NCI-H1694 (cell line): ENCODE results near the gene PNPLA2.

Experiments
- DNase-seq: peaks from one replicate; lab custom pipeline; 2025; lab: John Stamatoyannopoulos, UW

PNPLA2 gene, protein sequence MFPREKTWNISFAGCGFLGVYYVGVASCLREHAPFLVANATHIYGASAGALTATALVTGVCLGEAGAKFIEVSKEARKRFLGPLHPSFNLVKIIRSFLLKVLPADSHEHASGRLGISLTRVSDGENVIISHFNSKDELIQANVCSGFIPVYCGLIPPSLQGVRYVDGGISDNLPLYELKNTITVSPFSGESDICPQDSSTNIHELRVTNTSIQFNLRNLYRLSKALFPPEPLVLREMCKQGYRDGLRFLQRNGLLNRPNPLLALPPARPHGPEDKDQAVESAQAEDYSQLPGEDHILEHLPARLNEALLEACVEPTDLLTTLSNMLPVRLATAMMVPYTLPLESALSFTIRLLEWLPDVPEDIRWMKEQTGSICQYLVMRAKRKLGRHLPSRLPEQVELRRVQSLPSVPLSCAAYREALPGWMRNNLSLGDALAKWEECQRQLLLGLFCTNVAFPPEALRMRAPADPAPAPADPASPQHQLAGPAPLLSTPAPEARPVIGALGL

GRCh38 chr11:818396-819128 is at the start of gene PNPLA2:
TSS of gene PNPLA2 (plus strand) at chr11:818914. CDS start at chr11:819719, 805 bp downstream.
- DNase-seq = no peak

DNA sequence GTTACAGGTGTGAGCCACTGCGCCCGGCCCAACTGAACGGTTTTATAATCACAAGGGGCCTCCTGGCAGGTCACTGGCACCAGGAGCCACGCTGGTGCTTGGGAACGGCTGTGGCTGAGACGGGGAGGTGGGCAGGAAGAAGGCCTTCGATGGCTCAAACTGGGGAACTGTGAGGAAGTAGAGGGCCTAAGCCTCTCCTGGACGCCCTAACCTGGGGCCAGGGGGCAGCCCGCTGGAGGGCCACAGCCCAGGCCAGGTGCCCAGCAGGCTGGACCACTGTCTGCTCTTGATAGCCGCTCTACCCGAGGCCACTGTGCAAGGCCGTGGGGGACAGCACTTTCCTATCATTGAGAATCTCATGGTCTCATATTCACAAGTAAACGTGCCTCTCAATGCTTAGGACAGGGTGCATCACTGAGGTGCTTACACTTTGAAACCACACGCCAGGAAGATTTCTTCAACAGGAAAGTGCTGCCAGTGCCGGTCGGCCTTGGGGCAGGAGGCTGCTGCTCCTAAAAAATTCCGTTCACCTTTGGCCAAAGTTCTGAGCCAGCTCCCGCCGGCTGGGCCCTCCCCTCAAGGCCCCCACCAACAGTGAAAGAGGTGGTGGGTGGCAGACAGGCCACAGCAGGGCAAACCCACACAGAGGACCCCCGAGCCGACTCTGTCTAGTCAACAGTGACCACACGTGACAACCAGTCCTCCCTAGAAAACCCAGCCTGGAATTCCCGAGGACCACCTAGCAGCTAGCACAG is 48.6 kb upstream of the PNPLA2 start:
- DNase-seq = no peak

DNA sequence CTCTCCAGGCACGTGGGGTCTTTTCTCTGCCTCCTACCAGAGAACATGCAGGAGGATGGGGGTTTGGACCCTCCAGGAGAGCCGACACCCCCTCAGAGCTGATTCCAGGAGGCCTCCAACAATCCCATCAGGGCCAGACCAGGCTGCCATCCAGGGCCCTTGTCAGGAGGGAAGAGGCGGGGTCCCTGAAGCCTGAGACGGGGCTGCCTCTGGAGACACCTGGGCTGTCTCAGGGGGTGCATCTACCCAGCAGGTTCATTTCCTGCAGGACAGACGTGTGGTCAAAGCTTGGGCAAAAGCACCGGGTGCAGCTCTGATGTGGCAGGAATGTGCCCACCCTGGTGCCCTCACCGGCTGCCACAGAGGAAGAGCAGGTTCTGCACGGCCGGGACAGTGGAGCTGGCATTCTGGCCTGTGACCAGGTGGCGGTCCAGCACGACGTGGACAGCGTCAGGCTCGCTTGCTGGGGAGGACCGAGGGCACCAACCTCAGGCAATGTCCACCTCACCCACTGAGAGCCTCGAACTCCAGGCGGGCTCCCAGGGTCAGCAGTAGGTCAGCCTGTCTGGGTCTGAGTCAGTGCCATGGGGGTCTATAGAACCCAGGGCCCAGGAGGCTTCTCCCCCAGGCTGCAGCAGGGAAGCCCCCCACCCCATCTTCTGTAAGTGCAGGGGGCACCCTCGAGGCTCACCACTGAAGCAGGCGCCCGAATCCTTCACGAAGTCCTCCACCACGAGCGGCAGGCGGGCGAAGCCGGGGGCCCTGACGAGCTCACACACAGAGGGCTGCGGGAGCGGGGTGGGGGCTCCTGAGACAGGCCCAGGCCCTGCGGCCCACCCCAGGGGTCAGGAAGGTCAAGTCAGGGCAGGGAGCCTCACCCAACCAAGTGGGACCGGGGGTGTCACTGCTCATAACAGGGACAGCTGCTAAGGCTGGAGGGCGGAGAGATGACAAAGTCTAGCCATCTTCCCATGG is 47.8 kb upstream of the PNPLA2 start:
- no peak for DNase-seq

GRCh38 chr11:771617-772204 is 47.0 kb upstream of the PNPLA2 start:
- DNase-seq = no peak

GRCh38 chr11:772429-773390 is 46.0 kb upstream of the PNPLA2 start:
- no peak for DNase-seq

GRCh38 chr11:773425-773824 is 45.3 kb upstream of the PNPLA2 start:
- no peak for DNase-seq

DNA sequence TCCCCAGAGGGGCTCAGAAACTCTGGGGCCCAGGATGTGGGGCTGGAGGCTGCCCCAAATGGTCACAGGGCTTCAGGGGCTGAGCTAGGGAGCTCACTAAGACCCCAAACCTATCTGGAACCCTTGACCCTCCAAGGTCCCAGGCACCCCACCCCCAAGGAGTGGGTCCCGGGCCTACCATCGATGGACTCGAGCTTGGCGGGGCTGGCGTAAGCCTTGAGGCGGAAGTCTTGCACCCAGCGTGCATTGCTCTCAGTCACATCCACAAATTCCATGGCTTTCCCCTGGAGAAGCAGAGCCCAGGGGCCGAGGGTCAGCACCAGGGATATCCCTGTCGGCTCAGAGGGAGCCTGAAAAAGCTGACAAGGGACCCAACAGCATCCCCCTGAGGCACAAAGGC is 44.9 kb upstream of the PNPLA2 start:
- DNase-seq = no peak

DNA sequence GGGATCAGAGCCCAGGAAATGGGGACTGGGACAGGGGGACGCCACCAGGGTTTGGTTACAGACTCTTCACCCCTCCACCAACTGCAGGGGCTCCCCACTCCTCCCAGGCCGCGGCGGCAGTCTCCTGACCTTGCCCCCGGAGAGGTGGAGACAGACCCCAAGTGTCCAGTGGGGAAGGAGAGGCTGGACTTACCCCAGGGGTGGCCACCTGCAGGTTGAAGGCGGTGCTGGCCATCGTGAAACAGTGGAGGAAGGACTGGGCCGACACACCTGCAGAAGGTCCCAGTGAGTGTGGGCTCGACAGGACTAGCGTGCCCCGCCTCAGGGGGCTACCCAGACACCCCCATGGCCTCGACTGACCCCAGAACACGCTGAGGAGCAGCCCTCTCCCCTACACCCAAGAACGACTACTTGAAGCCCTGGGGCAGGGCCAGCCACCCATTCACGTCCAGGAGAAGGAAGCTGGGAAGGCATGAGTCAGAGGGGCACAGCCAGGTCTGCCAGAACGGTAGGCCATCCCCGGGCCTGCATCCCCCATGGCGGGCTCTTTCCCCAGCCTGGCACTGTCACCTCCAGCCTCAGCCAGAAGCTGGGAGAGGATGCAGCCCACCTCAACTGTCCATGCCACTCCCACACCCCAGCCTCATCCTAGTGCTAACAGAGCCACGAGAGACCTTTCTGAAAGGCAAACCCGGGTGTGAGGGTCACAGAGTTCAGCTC is 43.7 kb upstream of the PNPLA2 start:
- no peak for DNase-seq

- DNase-seq = no peak
Measured at GRCh38 chr11:776263-776560, 42.5 kb upstream of the PNPLA2 start.

GRCh38 chr11:776561-777287 is 42.0 kb upstream of the PNPLA2 start:
- DNase-seq = no peak

- peak; percentile 62 for DNase-seq
Measured at GRCh38 chr11:777288-778255, 41.1 kb upstream of the PNPLA2 start, which contains the start of gene GATD1. TSS of gene GATD1 (minus strand) at chr11:777487. CDS start at chr11:777462, 25 bp downstream.

DNA sequence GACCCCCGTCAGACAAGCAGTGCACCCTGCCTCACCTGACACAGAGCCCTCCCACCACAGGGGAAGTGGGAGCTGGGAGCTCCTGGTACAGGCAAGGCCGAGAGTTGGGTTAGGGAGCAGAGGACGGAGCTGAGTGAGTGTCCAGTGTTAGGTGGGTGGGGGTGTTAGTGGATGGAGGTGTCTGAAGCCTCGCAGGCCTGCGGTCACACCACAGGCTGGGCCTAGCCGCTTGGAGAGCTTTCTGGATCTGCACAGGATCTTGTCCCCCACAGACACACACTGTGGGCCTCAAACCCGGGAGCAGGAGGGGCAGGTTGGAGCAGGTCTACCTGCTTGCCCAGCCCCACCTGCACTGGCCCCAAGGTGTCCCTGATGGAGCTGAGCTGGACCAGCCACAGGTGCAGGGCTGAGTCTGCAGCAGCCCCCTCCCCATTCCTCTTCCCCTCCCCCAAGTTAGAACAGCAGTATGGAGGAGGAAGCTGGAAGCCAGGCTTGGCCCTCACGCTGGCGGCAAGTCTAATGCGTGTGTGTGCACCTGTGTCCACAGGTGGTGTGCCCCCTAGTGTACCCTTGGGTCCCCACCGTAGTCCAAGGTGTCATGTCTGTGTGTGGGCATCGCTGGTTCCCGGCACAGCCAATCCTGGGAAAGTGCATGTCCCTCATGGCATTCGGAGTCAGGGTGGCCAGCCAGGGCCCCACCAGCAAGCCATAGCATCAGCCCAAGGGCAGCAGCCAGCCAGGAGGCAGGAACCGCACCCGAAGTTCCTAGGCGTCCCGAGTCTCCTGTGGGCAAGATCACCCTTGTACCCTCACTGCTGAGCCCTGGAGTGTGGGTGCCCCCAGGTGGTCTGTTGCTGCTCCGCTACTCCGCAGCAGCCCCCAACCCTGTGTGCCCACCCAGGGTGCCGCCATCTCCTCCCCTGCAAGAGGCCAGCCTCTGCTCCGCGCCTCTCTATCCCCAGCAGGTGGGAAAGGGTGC is 39.4 kb upstream of the PNPLA2 start:
- no peak for DNase-seq

DNA sequence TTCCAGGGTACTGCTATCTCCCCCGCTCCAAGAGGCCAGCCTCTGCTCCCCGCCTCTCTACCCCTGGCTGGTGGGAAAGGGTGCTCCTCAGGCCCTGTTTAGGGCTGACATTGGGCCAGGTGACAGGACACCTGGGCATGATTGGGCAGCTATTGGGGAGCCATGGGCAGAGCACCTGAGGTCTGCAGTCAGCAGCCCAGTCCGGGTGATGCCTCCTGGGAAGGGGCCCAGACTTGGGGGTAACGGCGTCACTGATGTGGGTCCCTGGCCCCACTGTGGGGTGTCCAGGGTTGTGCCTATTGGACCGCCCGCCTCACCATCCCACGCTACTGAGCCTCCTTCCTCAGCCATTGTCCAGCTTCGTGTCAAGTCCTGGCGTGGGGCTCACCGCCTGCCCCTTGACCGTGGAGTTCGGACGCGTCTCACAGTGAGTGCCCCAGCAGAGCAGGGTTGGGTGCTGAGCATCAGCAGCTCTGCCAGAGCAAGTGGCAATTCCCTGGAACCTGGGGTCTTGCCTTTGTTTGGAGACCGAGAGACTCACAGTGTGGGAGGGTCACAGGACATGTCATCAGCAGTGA is 38.7 kb upstream of the PNPLA2 start:
- DNase-seq = no peak

- DNase-seq = no peak
Measured at GRCh38 chr11:782264-783174, 36.2 kb upstream of the PNPLA2 start.
